Fibroblast of skin of abdomen (primary cell): ENCODE results near the gene EEFSEC.

Experiments used
- DNase-seq: peaks from one replicate; pipeline ENCODE4 v3.0.0-alpha.2; 2013

The EEFSEC gene

GRCh38 chr3:128336337-128337156 lies 183.3 kb downstream of the EEFSEC start:
- no peak for DNase-seq

GRCh38 chr3:128337305-128337704 lies 184.0 kb downstream of the EEFSEC start:
- DNase-seq: no peak

- no peak for DNase-seq
Measured at GRCh38 chr3:128338536-128339330, 185.5 kb downstream of the EEFSEC start.

GRCh38 chr3:128339491-128340012 lies 186.3 kb downstream of the EEFSEC start:
- DNase-seq: no peak

GRCh38 chr3:128340198-128340903 lies 187.1 kb downstream of the EEFSEC start:
- no peak for DNase-seq

GRCh38 chr3:128340904-128341555 lies 187.7 kb downstream of the EEFSEC start:
- no peak for DNase-seq

- no peak for DNase-seq
Measured at GRCh38 chr3:128341659-128342395, 188.5 kb downstream of the EEFSEC start.

- no peak for DNase-seq
Measured at GRCh38 chr3:128342701-128343180, 189.5 kb downstream of the EEFSEC start.

- peak; percentile 65 for DNase-seq
Measured at GRCh38 chr3:128343287-128344051, 190.2 kb downstream of the EEFSEC start.

- no peak for DNase-seq
Measured at GRCh38 chr3:128344052-128344735, 190.9 kb downstream of the EEFSEC start.

GRCh38 chr3:128345196-128345595 lies 191.9 kb downstream of the EEFSEC start:
- DNase-seq: no peak

- DNase-seq: no peak
Measured at GRCh38 chr3:128346562-128346961, 193.3 kb downstream of the EEFSEC start.

GRCh38 chr3:128347282-128347681 lies 194.0 kb downstream of the EEFSEC start:
- DNase-seq: no peak

GRCh38 chr3:128348075-128348474 lies 194.8 kb downstream of the EEFSEC start:
- DNase-seq: no peak

- DNase-seq: peak; percentile 9
Measured at GRCh38 chr3:128348805-128349531, 195.7 kb downstream of the EEFSEC start.

GRCh38 chr3:128349963-128350599 lies 196.8 kb downstream of the EEFSEC start:
- no peak for DNase-seq

GRCh38 chr3:128351546-128351945 lies 198.3 kb downstream of the EEFSEC start:
- DNase-seq: no peak

- no peak for DNase-seq
Measured at GRCh38 chr3:128352326-128352725, 199.0 kb downstream of the EEFSEC start.
